ENCODE data around the gene ST8SIA5. TPM values are rescaled to one million over a fixed set of nuclear protein-coding genes. Genes with fewer than 3 reads are reported as not detected.

The ST8SIA5 gene
- total and polyA plus RNA-seq, 2 experiments from 2014 or later, result 3.3 to 4.8 TPM

- no peak overlapping the region for H3K27ac Mint-ChIP-seq
- no peak overlapping the region for H3K4me3 ChIP-seq
- H4K20me1 ChIP-seq (replicated peaks; ENCODE audit: insufficient read depth), result no peaks in the 10 kb centered on the region
- H3K36me3 Mint-ChIP-seq (ENCODE audit: low read depth), result 0 out of 3 replicates have a peak, but pooled peaks cover 4% of the 10 kb centered on the region
- no peaks in the 10 kb centered on the region for H3K36me3 ChIP-seq (ENCODE audit: insufficient read depth)
- no peaks in the 10 kb centered on the region for H3K79me2 ChIP-seq (replicated peaks; ENCODE audit: insufficient read depth)
- H3K4me1 ChIP-seq (ENCODE audit: insufficient read depth), result no peaks in the 10 kb centered on the region
- ATAC-seq (no peak), DNase-seq (ENCODE audit: low spot score) (no peak)
- TF ChIP-seq EZH2 (IDR thresholded peaks at IDR 0.05; ENCODE audit: low read depth, unreplicated experiment) (no peak), NANOG (IDR thresholded peaks at IDR 0.05; ENCODE audit: borderline replicate concordance) (no peak), EZH2phosphoT487 (IDR thresholded peaks at IDR 0.05; ENCODE audit: unreplicated experiment) (no peak), ZNF462 (CRISPR knock-in tag; IDR thresholded peaks at IDR 0.05) (no peak), JUNB (IDR thresholded peaks at IDR 0.05; ENCODE audit: unreplicated experiment) (no peak), CREB1 (CRISPR knock-in tag; IDR thresholded peaks at IDR 0.05; ENCODE audit: low read depth) (no peak), POLR2AphosphoS5 (IDR thresholded peaks at IDR 0.05; ENCODE audit: low read depth) (no peak), ZNF114 (CRISPR knock-in tag; IDR thresholded peaks at IDR 0.05) (no peak)
- H3K27me3 Mint-ChIP-seq (ENCODE audit: insufficient read depth, low read depth, poor library complexity), result peaks cover 9% of the 10 kb centered on the region
- H3K27ac ChIP-seq (ENCODE audit: low read depth), result no peak overlapping the region
- no peak overlapping the region for H2AFZ ChIP-seq
- no peak overlapping the region for H3K4me3 Mint-ChIP-seq
- peaks cover 9% of the 10 kb centered on the region for H3K9me3 Mint-ChIP-seq
- H3K4me2 ChIP-seq, result no peak overlapping the region
- H3F3A ChIP-seq (replicated peaks; ENCODE audit: low read depth), result no peaks in the 10 kb centered on the region
- H3K27me3 ChIP-seq (ENCODE audit: insufficient read depth), result no peaks in the 10 kb centered on the region
- no peaks in the 10 kb centered on the region for H3K9me2 ChIP-seq (ENCODE audit: insufficient read depth)
- H3K4me1 Mint-ChIP-seq, result no peaks in the 10 kb centered on the region; the same call in 2 of the 3 replicates
Measured at GRCh38 chr18:46736135-46736534, 20.7 kb downstream of the ST8SIA5 start.
